ENCODE measurements around the gene RRBP1.
A peak's percentile ranks its signal among the peaks of the same experiment; 100 is the strongest.

The RRBP1 gene

GRCh38 chr20:17617868-17618672 is 64.0 kb downstream of the RRBP1 start:
- no peak overlapping the region for H3K4me3 ChIP-seq (replicated peaks; ENCODE audit: insufficient read depth, low read length)
- H3K27me3 ChIP-seq (ENCODE audit: insufficient read depth, poor library complexity, severe bottlenecking) = no peaks in the 10 kb centered on the region
- TF ChIP-seq, protein P1, sequence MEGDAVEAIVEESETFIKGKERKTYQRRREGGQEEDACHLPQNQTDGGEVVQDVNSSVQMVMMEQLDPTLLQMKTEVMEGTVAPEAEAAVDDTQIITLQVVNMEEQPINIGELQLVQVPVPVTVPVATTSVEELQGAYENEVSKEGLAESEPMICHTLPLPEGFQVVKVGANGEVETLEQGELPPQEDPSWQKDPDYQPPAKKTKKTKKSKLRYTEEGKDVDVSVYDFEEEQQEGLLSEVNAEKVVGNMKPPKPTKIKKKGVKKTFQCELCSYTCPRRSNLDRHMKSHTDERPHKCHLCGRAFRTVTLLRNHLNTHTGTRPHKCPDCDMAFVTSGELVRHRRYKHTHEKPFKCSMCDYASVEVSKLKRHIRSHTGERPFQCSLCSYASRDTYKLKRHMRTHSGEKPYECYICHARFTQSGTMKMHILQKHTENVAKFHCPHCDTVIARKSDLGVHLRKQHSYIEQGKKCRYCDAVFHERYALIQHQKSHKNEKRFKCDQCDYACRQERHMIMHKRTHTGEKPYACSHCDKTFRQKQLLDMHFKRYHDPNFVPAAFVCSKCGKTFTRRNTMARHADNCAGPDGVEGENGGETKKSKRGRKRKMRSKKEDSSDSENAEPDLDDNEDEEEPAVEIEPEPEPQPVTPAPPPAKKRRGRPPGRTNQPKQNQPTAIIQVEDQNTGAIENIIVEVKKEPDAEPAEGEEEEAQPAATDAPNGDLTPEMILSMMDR (IDR thresholded peaks at IDR 0.05; ENCODE audit: insufficient read depth, low read length) = no peak
- TF ChIP-seq POLR2AphosphoS5 (IDR thresholded peaks at IDR 0.05; ENCODE audit: low read depth) = no peak
- TF ChIP-seq REST (IDR thresholded peaks at IDR 0.05; ENCODE audit: insufficient replicate concordance, low read depth) = no peak
- no peak for TF ChIP-seq GABPA (IDR thresholded peaks at IDR 0.05; ENCODE audit: low read depth)
- no peak for TF ChIP-seq SPI1 (IDR thresholded peaks at IDR 0.05; ENCODE audit: borderline replicate concordance, low read depth)
- no peak for DNase-seq (ENCODE audit: low read depth in 1 of 2, low spot score in 1 of 2)
- peak overlapping the region; percentile 94 for H3K27ac ChIP-seq (replicated peaks)

- no peak overlapping the region for H3K4me3 ChIP-seq (replicated peaks; ENCODE audit: insufficient read depth, low read length)
- DNase-seq (ENCODE audit: low read depth in 1 of 2, low spot score in 1 of 2) = peak in 1 of 2 experiments; percentile 63
- H3K27me3 ChIP-seq (ENCODE audit: insufficient read depth, poor library complexity, severe bottlenecking) = no peaks in the 10 kb centered on the region
- TF ChIP-seq, protein P1 (IDR thresholded peaks at IDR 0.05; ENCODE audit: insufficient read depth, low read length) = peak; percentile 20
- TF ChIP-seq POLR2AphosphoS5 (IDR thresholded peaks at IDR 0.05; ENCODE audit: low read depth) = no peak
- TF ChIP-seq SPI1 (IDR thresholded peaks at IDR 0.05; ENCODE audit: borderline replicate concordance, low read depth) = no peak
- TF ChIP-seq GABPA (IDR thresholded peaks at IDR 0.05; ENCODE audit: low read depth) = no peak
- no peak for TF ChIP-seq REST (IDR thresholded peaks at IDR 0.05; ENCODE audit: insufficient replicate concordance, low read depth)
- H3K27ac ChIP-seq (replicated peaks) = peak overlapping the region; percentile 94
Observed at GRCh38 chr20:17617212-17617867, 64.7 kb downstream of the RRBP1 start.

GRCh38 chr20:17616480-17617211 is 65.4 kb downstream of the RRBP1 start:
- Histone ChIP-seq H3K27ac (replicated peaks) (peak overlapping the region; percentile 94), H3K4me3 (replicated peaks; ENCODE audit: insufficient read depth, low read length) (no peak overlapping the region), H3K27me3 (ENCODE audit: insufficient read depth, poor library complexity, severe bottlenecking) (no peaks in the 10 kb centered on the region)
- TF ChIP-seq SPI1 (IDR thresholded peaks at IDR 0.05; ENCODE audit: borderline replicate concordance, low read depth) (no peak), REST (IDR thresholded peaks at IDR 0.05; ENCODE audit: insufficient replicate concordance, low read depth) (no peak), GABPA (IDR thresholded peaks at IDR 0.05; ENCODE audit: low read depth) (no peak), POLR2AphosphoS5 (IDR thresholded peaks at IDR 0.05; ENCODE audit: low read depth) (no peak)
- TF ChIP-seq, protein P1 (IDR thresholded peaks at IDR 0.05; ENCODE audit: insufficient read depth, low read length) = no peak
- DNase-seq (ENCODE audit: low read depth in 1 of 2, low spot score in 1 of 2) = peak in 1 of 2 experiments; percentile 48

Measured in HL-60 (cell line).